GM12892 (cell line): Measurements from ENCODE around the gene PNPLA8.
A peak's percentile ranks its signal among the peaks of the same experiment; 100 is the strongest.
"Not testable (repeated sequence)": the region's sequence is repeated elsewhere in the genome, so short reads cannot be mapped to it uniquely, and the experiment has no call there.

Experiments
- DNase-seq: peaks from one replicate; pipeline ENCODE4 v3.0.0; 2011; ENCODE audit not compliant: insufficient read length
- FAIRE-seq: peaks from 2 replicates; lab custom pipeline; 2011; peaks lifted over from hg19 to GRCh38; lab: Jason Lieb, UNC
- POLR2A ChIP-seq: IDR thresholded peaks from 2 replicates; pipeline ENCODE4 v1.6.1; 2011; ENCODE audit warnings: low read depth, low read length, control low read depth
- POLR2AphosphoS5 ChIP-seq: IDR thresholded peaks from 2 replicates; pipeline ENCODE4 v1.6.1; 2011; ENCODE audit warnings: low read depth, low read length, control low read depth
- TAF1 ChIP-seq: IDR thresholded peaks from 2 replicates; pipeline ENCODE4 v1.6.1; 2011; ENCODE audit warnings: low read depth, mild to moderate bottlenecking, control low read depth, low read length, borderline replicate concordance

The PNPLA8 gene

GRCh38 chr7:108557191-108557590, 31.3 kb upstream of the PNPLA8 start:
- FAIRE-seq (no peak), DNase-seq (no peak)
- TF ChIP-seq POLR2A = no peak
- no peak for TF ChIP-seq TAF1
- TF ChIP-seq POLR2AphosphoS5 = no peak

- not testable (repeated sequence) for FAIRE-seq, DNase-seq
Measured at GRCh38 chr7:108556665-108557064, 30.7 kb upstream of the PNPLA8 start.

- DNase-seq, FAIRE-seq: not testable (repeated sequence)
Measured at GRCh38 chr7:108548141-108548896, 22.4 kb upstream of the PNPLA8 start.

GRCh38 chr7:108541478-108541877, 15.5 kb upstream of the PNPLA8 start:
- TF ChIP-seq POLR2A (no peak), TAF1 (no peak), POLR2AphosphoS5 (no peak)
- FAIRE-seq = no peak
- no peak for DNase-seq

GRCh38 chr7:108538685-108539084, 12.8 kb upstream of the PNPLA8 start:
- FAIRE-seq, DNase-seq: not testable (repeated sequence)

- peak; percentile 36 for FAIRE-seq
- not testable (repeated sequence) for DNase-seq
Measured at GRCh38 chr7:108538236-108538635, 12.3 kb upstream of the PNPLA8 start.

- DNase-seq (no peak), FAIRE-seq (no peak)
- no peak for TF ChIP-seq TAF1
- TF ChIP-seq POLR2AphosphoS5 = no peak
- TF ChIP-seq POLR2A = no peak
Measured at GRCh38 chr7:108537229-108537628, 11.3 kb upstream of the PNPLA8 start.

- no peak for DNase-seq
- FAIRE-seq = no peak
- TF ChIP-seq POLR2AphosphoS5 (no peak), POLR2A (no peak), TAF1 (no peak)
Measured at GRCh38 chr7:108535744-108536143, 9.8 kb upstream of the PNPLA8 start.

- TF ChIP-seq TAF1 (no peak), POLR2A (no peak), POLR2AphosphoS5 (no peak)
- FAIRE-seq (no peak), DNase-seq (no peak)
Measured at GRCh38 chr7:108535257-108535656, 9.3 kb upstream of the PNPLA8 start.

GRCh38 chr7:108533712-108534111, 7.8 kb upstream of the PNPLA8 start:
- no peak for FAIRE-seq
- TF ChIP-seq TAF1 (no peak), POLR2A (no peak), POLR2AphosphoS5 (no peak)
- no peak for DNase-seq

- no peak for FAIRE-seq
- no peak for DNase-seq
- TF ChIP-seq POLR2A = no peak
- TF ChIP-seq POLR2AphosphoS5 = no peak
- TF ChIP-seq TAF1 = no peak
Measured at GRCh38 chr7:108529341-108529740, 3.4 kb upstream of the PNPLA8 start.

- FAIRE-seq (no peak), DNase-seq (no peak)
- TF ChIP-seq TAF1 = no peak
- no peak for TF ChIP-seq POLR2AphosphoS5
- TF ChIP-seq POLR2A = no peak
Measured at GRCh38 chr7:108528183-108528712, 2.3 kb upstream of the PNPLA8 start.

- DNase-seq (no peak), FAIRE-seq (no peak)
- no peak for TF ChIP-seq TAF1
- TF ChIP-seq POLR2AphosphoS5 = no peak
- TF ChIP-seq POLR2A = no peak
Measured at GRCh38 chr7:108526768-108527017, 758 bp upstream of the PNPLA8 start.
